ENCODE measurements around the gene MIOS.
A peak's percentile ranks its signal among the peaks of the same experiment; 100 is the strongest.

The MIOS gene

GRCh38 chr7:7566651-7567611 lies at the start of gene MIOS:
Gene MIOS, plus strand, starts transcription at chr7:7566884. Its CDS starts 5,592 bp downstream, at chr7:7572476.
- no peak for TF ChIP-seq CTCF (IDR thresholded peaks at IDR 0.05; ENCODE audit: low read depth, low read length, missing control alignments)
- peak within 1 kb of the TSS; percentile 81 for H3K4me3 ChIP-seq (replicated peaks; ENCODE audit: low read depth, low read length)
- no peak for DNase-seq (ENCODE audit: extremely low read depth, low read depth)

- no peak overlapping the region for H3K4me3 ChIP-seq (replicated peaks; ENCODE audit: low read depth, low read length)
- no peak for DNase-seq (ENCODE audit: extremely low read depth, low read depth)
- TF ChIP-seq CTCF (IDR thresholded peaks at IDR 0.05; ENCODE audit: low read depth, low read length, missing control alignments), result no peak
These were observed 48.9 kb upstream of the MIOS start for GRCh38 chr7:7517754-7518153.

GRCh38 chr7:7519056-7519455 lies 47.6 kb upstream of the MIOS start:
- no peak overlapping the region for H3K4me3 ChIP-seq (replicated peaks; ENCODE audit: low read depth, low read length)
- TF ChIP-seq CTCF (IDR thresholded peaks at IDR 0.05; ENCODE audit: low read depth, low read length, missing control alignments), result no peak
- DNase-seq (ENCODE audit: extremely low read depth, low read depth), result no peak

- no peak overlapping the region for H3K4me3 ChIP-seq (replicated peaks; ENCODE audit: low read depth, low read length)
- no peak for TF ChIP-seq CTCF (IDR thresholded peaks at IDR 0.05; ENCODE audit: low read depth, low read length, missing control alignments)
- no peak for DNase-seq (ENCODE audit: extremely low read depth, low read depth)
These were observed 47.2 kb upstream of the MIOS start for GRCh38 chr7:7519528-7519927.

GRCh38 chr7:7521259-7521658 lies 45.4 kb upstream of the MIOS start:
- no peak for DNase-seq (ENCODE audit: extremely low read depth, low read depth)
- TF ChIP-seq CTCF (IDR thresholded peaks at IDR 0.05; ENCODE audit: low read depth, low read length, missing control alignments), result no peak
- H3K4me3 ChIP-seq (replicated peaks; ENCODE audit: low read depth, low read length), result no peak overlapping the region

- TF ChIP-seq CTCF (IDR thresholded peaks at IDR 0.05; ENCODE audit: low read depth, low read length, missing control alignments), result no peak
These were observed 44.3 kb upstream of the MIOS start for GRCh38 chr7:7522421-7522820.

More at GRCh38 chr7:7522421-7522820, 44.3 kb upstream of the MIOS start:
- no peak overlapping the region for H3K4me3 ChIP-seq (replicated peaks; ENCODE audit: low read depth, low read length)
- no peak for DNase-seq (ENCODE audit: extremely low read depth, low read depth)
